IMR-90 (cell line): ENCODE measurements around the gene ARMS2. TPM values are rescaled to one million over a fixed set of nuclear protein-coding genes. Genes with fewer than 3 reads are reported as not detected.
A peak's percentile ranks its signal among the peaks of the same experiment; 100 is the strongest.

Source experiments
- ATAC-seq: fragments of 200-7000 bp; cut with Tn5 transposase; 2 replicates; pipeline ENCODE4 v1.9.1; 2020; ENCODE audit warnings: low read depth, mild to moderate bottlenecking, moderate library complexity
- BruUV-seq: library from RNA; stranded (reverse); fragments of 400-500 nt; replicated peaks from 2 replicates; lab custom pipeline; 2021; lab: Mats Ljungman, UMichigan
- CTCF ChIA-PET: fragments of 300-600 bp; formaldehyde crosslinking; extraction: SDS; loops from one replicate; lab custom pipeline; 2021; ENCODE audit warnings: antibody characterized with exemption; lab: Yijun Ruan, JAX
- POLR2A ChIA-PET: fragments of 300-600 bp; sonication (Branson Sonifier 250); formaldehyde crosslinking; loops from one replicate; lab custom pipeline; 2022; ENCODE audit warnings: antibody characterized with exemption; ENCODE audit not compliant: unreplicated experiment; lab: Charles Lee
- DNase-seq: peaks from one replicate; pipeline ENCODE4 v3.0.0; 2013
- H2AFZ ChIP-seq: replicated peaks from 2 replicates; pipeline ENCODE3; 2013; ENCODE audit warnings: low read length, mild to moderate bottlenecking; ENCODE audit not compliant: poor library complexity
- H2AK5ac ChIP-seq: 2 replicates; pipeline ENCODE4 v1.6.1; 2013; ENCODE audit warnings: low read depth, low read length, inconsistent platforms
- H2AK9ac ChIP-seq: replicated peaks from 2 replicates; pipeline ENCODE3; 2013; ENCODE audit warnings: mild to moderate bottlenecking, low read depth, low read length, moderate library complexity; ENCODE audit not compliant: poor library complexity
- H2BK120ac ChIP-seq: 2 replicates; pipeline ENCODE4 v1.6.1; 2013; ENCODE audit warnings: low read depth, low read length, inconsistent platforms
- H2BK15ac ChIP-seq: 3 replicates; pipeline ENCODE4 v1.6.1; 2013; ENCODE audit warnings: low read depth, low read length, inconsistent platforms
- H2BK20ac ChIP-seq: 2 replicates; pipeline ENCODE4 v1.6.1; 2013; ENCODE audit warnings: low read depth, mild to moderate bottlenecking, inconsistent platforms, low read length, moderate library complexity
- H2BK5ac ChIP-seq: 2 replicates; pipeline ENCODE4 v1.6.1; 2013; ENCODE audit warnings: mild to moderate bottlenecking, low read depth, low read length, inconsistent platforms; ENCODE audit not compliant: poor library complexity, severe bottlenecking
- H3K14ac ChIP-seq: replicated peaks from 2 replicates; pipeline ENCODE4 v1.6.1; 2013; ENCODE audit warnings: low read depth, low read length, inconsistent platforms
- H3K18ac ChIP-seq: 2 replicates; pipeline ENCODE4 v1.6.1; 2013; ENCODE audit warnings: low read depth, low read length, control low read depth
- H3K23ac ChIP-seq: 2 replicates; pipeline ENCODE4 v1.6.1; 2013; ENCODE audit warnings: low read depth, low read length, inconsistent platforms
- H3K27ac ChIP-seq: 2 replicates; pipeline ENCODE4 v1.5.1; 2013; ENCODE audit warnings: mild to moderate bottlenecking, control low read depth, low read length; ENCODE audit not compliant: insufficient read depth
- H3K27me3 ChIP-seq: 2 replicates; pipeline ENCODE4 v1.6.1; 2013; ENCODE audit warnings: low read length; ENCODE audit not compliant: control insufficient read depth, insufficient read depth
- H3K36me3 ChIP-seq: 2 replicates; pipeline ENCODE4 v1.6.1; 2013; ENCODE audit warnings: low read length, mixed read lengths; ENCODE audit not compliant: control insufficient read depth, insufficient read depth
- H3K4ac ChIP-seq: 2 replicates; pipeline ENCODE4 v1.6.1; 2013; ENCODE audit warnings: low read depth, low read length, inconsistent platforms
- H3K4me1 ChIP-seq: 2 replicates; pipeline ENCODE4 v1.6.1; 2013; ENCODE audit warnings: low read length, mixed read lengths; ENCODE audit not compliant: control insufficient read depth, insufficient read depth
- H3K4me2 ChIP-seq: 2 replicates; pipeline ENCODE4 v1.6.1; 2013; ENCODE audit warnings: low read depth, mild to moderate bottlenecking, control low read depth, low read length, moderate library complexity
- H3K4me3 ChIP-seq: 2 replicates; pipeline ENCODE4 v1.5.1; 2013; ENCODE audit warnings: low read depth, mild to moderate bottlenecking, control low read depth, low read length, moderate library complexity; ENCODE audit not compliant: insufficient read depth
- H3K56ac ChIP-seq: 2 replicates; pipeline ENCODE4 v1.6.1; 2013; ENCODE audit warnings: low read length, inconsistent platforms; ENCODE audit not compliant: insufficient read depth; ENCODE audit errors: extremely low read depth
- H3K79me1 ChIP-seq, 2 experiments: 2 replicates each; pipeline ENCODE4 v1.6.1; 2013; ENCODE audit warnings: low read length in 2 of 2, inconsistent platforms in 1 of 2, low read depth in 1 of 2
- H3K9ac ChIP-seq: 2 replicates; pipeline ENCODE4 v1.6.1; 2013; ENCODE audit warnings: low read depth, low read length, control low read depth
- H3K9me1 ChIP-seq: 2 replicates; pipeline ENCODE4 v1.6.1; 2013; ENCODE audit warnings: low read length, inconsistent platforms; ENCODE audit not compliant: insufficient read depth
- H3K9me3 ChIP-seq: 2 replicates; pipeline ENCODE4 v1.6.1; 2013; ENCODE audit warnings: low read length; ENCODE audit not compliant: control insufficient read depth, insufficient read depth
- H4K20me1 ChIP-seq: 2 replicates; pipeline ENCODE4 v1.6.1; 2013; ENCODE audit warnings: low read length, inconsistent platforms; ENCODE audit not compliant: insufficient read depth
- H4K5ac ChIP-seq: 2 replicates; pipeline ENCODE4 v1.6.1; 2013; ENCODE audit warnings: mild to moderate bottlenecking, low read depth, low read length, control low read depth
- H4K8ac ChIP-seq, 2 experiments: 2 replicates each; pipeline ENCODE4 v1.6.1; 2013; ENCODE audit warnings: low read depth in 2 of 2, low read length in 2 of 2, control low read depth in 1 of 2, inconsistent platforms in 1 of 2
- H4K91ac ChIP-seq: 2 replicates; pipeline ENCODE4 v1.6.1; 2013; ENCODE audit warnings: low read depth, low read length, inconsistent platforms; ENCODE audit not compliant: insufficient read depth
- RCOR1 ChIP-seq: IDR thresholded peaks from 2 replicates; pipeline ENCODE4 v1.6.1; 2012; ENCODE audit warnings: mild to moderate bottlenecking, low read length, improper control_type of control experiment; ENCODE audit not compliant: insufficient replicate concordance
- WGBS, 2 experiments: methylation state at CpG; one replicate each; pipeline versions ENCODE4 v1.1.5 to v1.1.7; 2013; ENCODE audit warnings: missing lambda C conversion rate in 2 of 2; ENCODE audit not compliant: insufficient read length in 1 of 2; ENCODE audit errors: extremely low coverage in 2 of 2; 5-methylcytosine and 5-hydroxymethylcytosine counted together
- dilution Hi-C: fragments of 300-500 bp; cut with HindIII; formaldehyde crosslinking; loops from one replicate; pipeline ENCODE4 v1.14.3; 2018; ENCODE audit warnings: low sequenced_read_pairs; ENCODE audit not compliant: unreplicated experiment
- in situ Hi-C: fragments of 300-500 bp; cut with MboI; formaldehyde crosslinking; loops from 3 replicates; pipeline ENCODE4 v1.14.3; 2019; ENCODE audit warnings: low sequenced_read_pairs, inconsistent platforms, mixed read lengths
- intact Hi-C: fragments of 100-400 bp; cut with micrococcal nuclease; formaldehyde crosslinking; loops from 2 replicates; pipeline ENCODE4 v1.10.0; 2022
- polyA plus RNA-seq, 3 experiments: library from polyadenylated mRNA; depleted of rRNA; stranded (reverse); fragments of >200 nt; gene quantifications; 2 replicates each; pipeline ENCODE4 v1.2.3, GENCODE V29; 2012; ENCODE audit warnings: low replicate concordance in 1 of 3
- total RNA-seq: library from RNA; depleted of rRNA; stranded (reverse); fragments of >200 nt; gene quantifications from 2 replicates; pipeline ENCODE4 v1.2.3, GENCODE V29; 2012

ARMS2 gene
- total and polyA plus RNA-seq, 2 of the 4 experiments (the other 2 are of a cell fraction): not detected

- H3K36me3 ChIP-seq: no peaks in the 10 kb centered on the region
- DNase-seq: peak; percentile 56
- ATAC-seq: no peak
- no peak overlapping the region for H3K27ac ChIP-seq
- WGBS, 2 experiments: no CpG with 5 or more reads among the region's 4 CpGs
- dilution Hi-C loops: no loop called here
- H3K23ac ChIP-seq: no peak overlapping the region
- H2AK5ac ChIP-seq: peak overlapping the region; percentile 25; the same call in 1 of the 2 replicates
- H4K5ac ChIP-seq: no peak overlapping the region
- no TSS peak for BruUV-seq
- H2BK120ac ChIP-seq: peak overlapping the region; percentile 26; the same call in 1 of the 2 replicates
- no peak overlapping the region for H2AK9ac ChIP-seq
- no peak for TF ChIP-seq RCOR1
- peaks cover 30% of the 10 kb centered on the region for H3K4me1 ChIP-seq
- H3K18ac ChIP-seq: no peak overlapping the region
- ChIA-PET POLR2A (no interaction called here), CTCF (interaction anchor here (1.5 kb wide), 1 partner anchor 94 kb away, joined by 3 read pairs; no protein-coding TSS in a partner anchor)
- no peak overlapping the region for H2BK5ac ChIP-seq
- no peak overlapping the region for H3K9ac ChIP-seq
- H3K9me1 ChIP-seq: peaks cover 25% of the 10 kb centered on the region
- intact Hi-C loops: no loop called here
- H3K4me3 ChIP-seq: no peak overlapping the region
- H3K27me3 ChIP-seq: no peaks in the 10 kb centered on the region
- H2BK15ac ChIP-seq: peak overlapping the region; percentile 42; the same call in 1 of the 3 replicates
- H4K91ac ChIP-seq: peak overlapping the region; percentile 16; the same call in 1 of the 2 replicates
- no peak overlapping the region for H3K56ac ChIP-seq
- peak overlapping the region; percentile 22; the same call in 1 of the 2 replicates for H3K4ac ChIP-seq
- peaks cover 9 to 42% of the 10 kb centered on the region in 2 experiments; a peak in 3 of 4 replicates for H3K79me1 ChIP-seq
- no peak overlapping the region for H4K8ac ChIP-seq
- H4K20me1 ChIP-seq: peaks cover 12% of the 10 kb centered on the region; the same call in 1 of the 2 replicates
- H2BK20ac ChIP-seq: peak overlapping the region; percentile 6; the same call in 1 of the 2 replicates
- H3K14ac ChIP-seq: 0 out of 2 replicates have a peak overlapping the region, but pooled peaks have one; percentile 33
- H3K9me3 ChIP-seq: no peaks in the 10 kb centered on the region
- no peak overlapping the region for H2AFZ ChIP-seq
- no peak overlapping the region for H3K4me2 ChIP-seq
- in situ Hi-C loops: no loop called here
Observed at GRCh38 chr10:122471531-122472177, 17.2 kb downstream of the ARMS2 start.
